Measurements from ENCODE around the gene MORN3. TPM values are rescaled to one million over a fixed set of nuclear protein-coding genes. Genes with fewer than 3 reads are reported as not detected.
"Not testable (repeated sequence)": the region's sequence is repeated elsewhere in the genome, so short reads cannot be mapped to it uniquely, and the experiment has no call there.

Gene MORN3
- total RNA-seq, 1 donor from 2014 or later, result 0.80 TPM

DNA sequence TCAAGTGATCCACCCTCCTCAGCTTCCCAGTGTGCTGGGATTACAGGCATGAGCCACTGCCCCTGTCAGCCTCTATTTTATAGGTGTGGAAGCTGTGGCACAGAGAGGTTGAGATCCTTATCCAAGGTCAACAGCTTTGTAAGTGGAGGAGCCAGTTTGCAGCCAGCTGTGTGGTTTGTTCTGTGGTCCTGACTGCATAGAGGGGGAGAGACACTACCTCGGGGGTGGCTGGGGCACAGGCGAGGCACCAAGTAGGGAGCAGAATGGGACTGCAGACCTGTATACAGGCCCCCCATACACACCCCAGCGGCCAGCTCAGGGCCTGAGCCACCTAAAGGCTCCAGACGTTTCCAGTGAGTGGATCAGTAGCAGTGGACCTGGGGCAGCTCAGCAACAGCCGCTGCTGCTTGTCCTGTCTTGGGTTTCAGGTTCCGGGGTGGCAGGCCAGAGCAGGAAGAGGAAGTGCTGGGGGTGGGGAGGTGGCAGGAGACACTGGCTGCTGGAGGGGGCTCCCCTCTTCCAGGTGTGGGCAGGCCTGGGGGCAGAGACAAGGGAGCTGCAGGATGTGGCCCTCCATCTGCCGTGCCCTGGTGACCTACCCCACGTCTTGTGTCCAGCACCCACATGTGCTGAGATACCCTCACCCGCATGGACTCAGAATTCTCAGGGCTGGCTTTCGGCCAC is 32.1 kb downstream of the MORN3 start:
- Mint-ChIP-seq H3K27me3 (no peaks in the 10 kb centered on the region), H3K9me3 (no peaks in the 10 kb centered on the region), H3K4me3 (no peak overlapping the region), H3K36me3 (no peaks in the 10 kb centered on the region), H3K27ac (no peak overlapping the region), H3K4me1 (ENCODE audit: unreplicated experiment) (peaks cover 9% of the 10 kb centered on the region)
- TF ChIP-seq, protein P1, sequence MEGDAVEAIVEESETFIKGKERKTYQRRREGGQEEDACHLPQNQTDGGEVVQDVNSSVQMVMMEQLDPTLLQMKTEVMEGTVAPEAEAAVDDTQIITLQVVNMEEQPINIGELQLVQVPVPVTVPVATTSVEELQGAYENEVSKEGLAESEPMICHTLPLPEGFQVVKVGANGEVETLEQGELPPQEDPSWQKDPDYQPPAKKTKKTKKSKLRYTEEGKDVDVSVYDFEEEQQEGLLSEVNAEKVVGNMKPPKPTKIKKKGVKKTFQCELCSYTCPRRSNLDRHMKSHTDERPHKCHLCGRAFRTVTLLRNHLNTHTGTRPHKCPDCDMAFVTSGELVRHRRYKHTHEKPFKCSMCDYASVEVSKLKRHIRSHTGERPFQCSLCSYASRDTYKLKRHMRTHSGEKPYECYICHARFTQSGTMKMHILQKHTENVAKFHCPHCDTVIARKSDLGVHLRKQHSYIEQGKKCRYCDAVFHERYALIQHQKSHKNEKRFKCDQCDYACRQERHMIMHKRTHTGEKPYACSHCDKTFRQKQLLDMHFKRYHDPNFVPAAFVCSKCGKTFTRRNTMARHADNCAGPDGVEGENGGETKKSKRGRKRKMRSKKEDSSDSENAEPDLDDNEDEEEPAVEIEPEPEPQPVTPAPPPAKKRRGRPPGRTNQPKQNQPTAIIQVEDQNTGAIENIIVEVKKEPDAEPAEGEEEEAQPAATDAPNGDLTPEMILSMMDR (conservative IDR thresholded peaks at IDR 0.05), result no peak
- DNase-seq (ENCODE audit: extremely low spot score, unreplicated experiment), result no peak

DNA sequence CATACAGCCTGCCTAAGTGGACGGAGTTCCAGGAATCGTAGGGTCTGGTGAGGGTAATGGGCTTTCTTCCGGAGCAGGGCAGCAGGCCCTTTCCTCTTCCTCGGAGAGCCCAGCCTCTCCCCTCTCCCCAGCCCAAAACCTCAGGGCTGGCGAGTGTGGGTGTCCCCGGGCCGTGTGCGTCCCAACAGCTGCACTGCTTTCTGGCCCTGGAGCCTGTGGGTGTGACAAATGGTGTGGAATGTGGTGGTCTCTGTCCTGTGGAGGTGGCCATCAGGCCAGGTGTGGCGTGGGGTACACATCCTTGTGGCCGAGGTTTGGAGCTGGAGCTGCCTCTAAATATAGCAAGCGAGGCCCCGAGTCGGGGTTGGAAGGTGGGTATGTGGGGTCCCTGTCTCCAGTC is 34.6 kb downstream of the MORN3 start:
- Mint-ChIP-seq H3K27me3 (no peaks in the 10 kb centered on the region), H3K4me3 (no peak overlapping the region), H3K27ac (no peak overlapping the region)

GRCh38 chr12:121633833-121634196 is 35.6 kb downstream of the MORN3 start:
- not testable (repeated sequence) for H3K36me3 Mint-ChIP-seq; H3K4me3 Mint-ChIP-seq; H3K27ac Mint-ChIP-seq; DNase-seq (ENCODE audit: extremely low spot score, unreplicated experiment); H3K9me3 Mint-ChIP-seq; H3K27me3 Mint-ChIP-seq
- peaks cover 27% of the 10 kb centered on the region for H3K4me1 Mint-ChIP-seq (ENCODE audit: unreplicated experiment)

More for the DNA sequence above, 34.6 kb downstream of the MORN3 start:
- H3K4me1 Mint-ChIP-seq (ENCODE audit: unreplicated experiment), result peaks cover 27% of the 10 kb centered on the region
- no peaks in the 10 kb centered on the region for H3K36me3 Mint-ChIP-seq
- no peaks in the 10 kb centered on the region for H3K9me3 Mint-ChIP-seq
- DNase-seq (ENCODE audit: extremely low spot score, unreplicated experiment), result no peak
- TF ChIP-seq, protein P1 (conservative IDR thresholded peaks at IDR 0.05), result no peak

DNA sequence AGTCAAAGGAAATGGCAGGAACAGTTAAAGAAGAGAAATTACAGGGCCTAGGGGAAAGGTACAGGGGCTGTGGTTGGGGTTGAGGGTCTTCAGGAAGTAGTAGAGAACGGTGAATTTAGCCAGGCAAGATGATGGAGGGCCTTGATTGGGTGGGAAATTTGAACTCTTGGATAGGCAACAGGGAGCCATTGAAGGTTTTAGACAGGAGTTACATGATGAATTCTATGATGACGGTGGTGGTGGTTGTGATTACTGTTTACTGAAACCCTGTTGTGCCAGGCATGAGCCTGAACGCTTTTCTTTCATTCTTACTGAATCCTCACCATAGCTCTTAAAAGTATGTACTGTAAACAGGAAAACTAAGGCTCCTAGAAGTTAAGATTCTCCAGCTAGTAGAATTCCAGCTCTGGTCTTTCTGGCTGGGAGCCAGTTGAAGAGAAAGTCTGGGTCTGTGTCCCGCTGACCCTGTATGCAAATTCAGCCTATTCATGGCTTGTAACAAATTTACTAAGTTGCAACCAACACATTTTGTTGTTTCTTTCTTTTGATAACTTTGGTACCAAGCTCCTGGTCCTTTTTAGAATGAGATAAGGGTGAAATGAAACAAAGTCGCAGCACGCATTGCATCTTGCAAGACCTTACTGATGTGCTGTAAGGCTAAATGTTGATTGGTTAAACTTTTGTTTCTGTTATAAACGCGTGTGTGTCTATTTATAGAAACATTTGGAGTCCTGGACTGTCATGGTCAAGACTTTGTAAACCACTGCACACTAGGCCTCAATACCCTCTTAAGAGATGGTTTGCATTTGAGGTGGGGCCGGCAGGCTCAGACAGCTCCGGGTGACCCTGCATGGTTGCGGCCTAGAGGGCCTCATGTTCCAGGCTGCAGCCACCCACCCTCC is 37.1 kb downstream of the MORN3 start:
- DNase-seq (ENCODE audit: extremely low spot score, unreplicated experiment), result no peak
- H3K27ac Mint-ChIP-seq, result peak overlapping the region; percentile 80
- peaks cover 37% of the 10 kb centered on the region for H3K4me1 Mint-ChIP-seq (ENCODE audit: unreplicated experiment)
- H3K36me3 Mint-ChIP-seq, result no peaks in the 10 kb centered on the region
- H3K9me3 Mint-ChIP-seq, result no peaks in the 10 kb centered on the region
- no peaks in the 10 kb centered on the region for H3K27me3 Mint-ChIP-seq
- TF ChIP-seq, protein P1 (conservative IDR thresholded peaks at IDR 0.05), result no peak
- peak overlapping the region; percentile 35 for H3K4me3 Mint-ChIP-seq

- H3K27ac Mint-ChIP-seq, result peak overlapping the region; percentile 44
- TF ChIP-seq, protein P1 (conservative IDR thresholded peaks at IDR 0.05), result no peak
- H3K4me1 Mint-ChIP-seq (ENCODE audit: unreplicated experiment), result peaks cover 37% of the 10 kb centered on the region
- H3K27me3 Mint-ChIP-seq, result no peaks in the 10 kb centered on the region
- no peaks in the 10 kb centered on the region for H3K36me3 Mint-ChIP-seq
- DNase-seq (ENCODE audit: extremely low spot score, unreplicated experiment), result no peak
- H3K4me3 Mint-ChIP-seq, result no peak overlapping the region
- H3K9me3 Mint-ChIP-seq, result no peaks in the 10 kb centered on the region
Measured at GRCh38 chr12:121630791-121631355, 38.6 kb downstream of the MORN3 start.

- H3K4me1 Mint-ChIP-seq (ENCODE audit: unreplicated experiment), result peaks cover 37% of the 10 kb centered on the region
Measured at GRCh38 chr12:121628536-121628935, 40.9 kb downstream of the MORN3 start.

More at GRCh38 chr12:121628536-121628935, 40.9 kb downstream of the MORN3 start:
- no peaks in the 10 kb centered on the region for H3K27me3 Mint-ChIP-seq
- DNase-seq (ENCODE audit: extremely low spot score, unreplicated experiment), result no peak
- H3K27ac Mint-ChIP-seq, result no peak overlapping the region
- H3K4me3 Mint-ChIP-seq, result peak overlapping the region; percentile 90
- no peaks in the 10 kb centered on the region for H3K9me3 Mint-ChIP-seq
- no peaks in the 10 kb centered on the region for H3K36me3 Mint-ChIP-seq
- TF ChIP-seq, protein P1 (conservative IDR thresholded peaks at IDR 0.05), result no peak
